GM10266 (cell line): ENCODE results near the gene NSG2.

ENCODE experiments used
- DNase-seq: peaks from one replicate; pipeline ENCODE4 v3.0.0; 2012; ENCODE audit errors: extremely low spot score
- CTCF ChIP-seq: IDR thresholded peaks from 2 replicates; pipeline ENCODE4 v1.5.1; 2012; ENCODE audit warnings: mild to moderate bottlenecking, low read depth; ENCODE audit not compliant: control insufficient read depth, insufficient read depth; ENCODE audit errors: missing control alignments

Gene NSG2

GRCh38 chr5:174149426-174149825 lies 103.9 kb downstream of the NSG2 start:
- TF ChIP-seq CTCF = no peak
- no peak for DNase-seq

- no peak for TF ChIP-seq CTCF
- DNase-seq = no peak
These were observed 104.5 kb downstream of the NSG2 start for GRCh38 chr5:174149989-174150388.

GRCh38 chr5:174151599-174152181 lies 106.2 kb downstream of the NSG2 start:
- TF ChIP-seq CTCF = no peak
- DNase-seq = no peak

GRCh38 chr5:174154559-174154958 lies 109.1 kb downstream of the NSG2 start:
- TF ChIP-seq CTCF = no peak
- no peak for DNase-seq

- no peak for TF ChIP-seq CTCF
These were observed 109.8 kb downstream of the NSG2 start for GRCh38 chr5:174155281-174155680.

GRCh38 chr5:174155706-174156105 lies 110.2 kb downstream of the NSG2 start:
- TF ChIP-seq CTCF = no peak
- DNase-seq = no peak

More at GRCh38 chr5:174155281-174155680, 109.8 kb downstream of the NSG2 start:
- DNase-seq = no peak

- no peak for DNase-seq
- no peak for TF ChIP-seq CTCF
These were observed 111.5 kb downstream of the NSG2 start for GRCh38 chr5:174157048-174157447.
